Measurements from ENCODE around the gene IFITM2.

IFITM2 gene

DNA sequence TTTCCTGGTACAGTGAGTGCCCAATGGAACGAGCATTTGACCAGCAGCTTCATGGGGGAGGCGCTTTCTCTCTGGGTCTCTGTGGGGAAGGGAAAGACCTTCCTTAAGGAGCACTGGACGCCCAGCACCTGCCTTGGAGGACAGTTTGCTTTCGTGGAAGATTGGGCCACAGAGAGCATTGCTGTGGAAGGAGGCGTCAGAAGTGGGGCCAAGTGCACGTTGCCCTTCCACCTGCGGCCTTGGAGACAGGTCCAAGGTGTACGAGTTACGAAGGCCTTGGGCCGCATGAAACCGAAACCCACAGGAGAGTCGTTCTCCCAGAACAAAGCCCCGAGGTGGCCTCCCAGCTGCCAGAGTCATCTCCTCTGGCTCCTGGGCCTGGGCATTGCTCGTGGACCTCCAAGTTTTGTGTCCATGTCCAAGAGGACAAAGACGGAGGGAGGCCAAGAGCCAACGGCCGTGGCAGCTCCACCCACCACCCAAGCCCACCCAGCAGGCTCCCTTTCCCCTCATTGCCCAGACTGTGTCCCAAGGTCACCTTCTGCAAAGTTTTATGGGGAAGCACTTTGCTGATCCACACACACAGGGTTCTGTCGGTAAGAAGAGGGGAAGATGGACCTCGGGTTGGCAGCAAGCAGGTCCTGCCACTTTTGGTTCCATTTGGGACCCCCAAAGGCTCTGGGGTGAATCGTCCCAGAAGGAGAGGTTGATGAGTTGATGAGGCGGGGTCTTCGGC lies 35.3 kb upstream of the IFITM2 start:
- no peak overlapping the region for H3K9ac ChIP-seq (ENCODE audit: low read depth, low read length, poor library complexity, severe bottlenecking)
- peaks cover 5% of the 10 kb centered on the region; the same call in 1 of the 2 replicates for H3F3A ChIP-seq (ENCODE audit: low read depth)
- peaks cover 23% of the 10 kb centered on the region for H3K4me1 ChIP-seq (ENCODE audit: insufficient read depth, low read length, poor library complexity, severe bottlenecking)
- TF ChIP-seq, protein P1, sequence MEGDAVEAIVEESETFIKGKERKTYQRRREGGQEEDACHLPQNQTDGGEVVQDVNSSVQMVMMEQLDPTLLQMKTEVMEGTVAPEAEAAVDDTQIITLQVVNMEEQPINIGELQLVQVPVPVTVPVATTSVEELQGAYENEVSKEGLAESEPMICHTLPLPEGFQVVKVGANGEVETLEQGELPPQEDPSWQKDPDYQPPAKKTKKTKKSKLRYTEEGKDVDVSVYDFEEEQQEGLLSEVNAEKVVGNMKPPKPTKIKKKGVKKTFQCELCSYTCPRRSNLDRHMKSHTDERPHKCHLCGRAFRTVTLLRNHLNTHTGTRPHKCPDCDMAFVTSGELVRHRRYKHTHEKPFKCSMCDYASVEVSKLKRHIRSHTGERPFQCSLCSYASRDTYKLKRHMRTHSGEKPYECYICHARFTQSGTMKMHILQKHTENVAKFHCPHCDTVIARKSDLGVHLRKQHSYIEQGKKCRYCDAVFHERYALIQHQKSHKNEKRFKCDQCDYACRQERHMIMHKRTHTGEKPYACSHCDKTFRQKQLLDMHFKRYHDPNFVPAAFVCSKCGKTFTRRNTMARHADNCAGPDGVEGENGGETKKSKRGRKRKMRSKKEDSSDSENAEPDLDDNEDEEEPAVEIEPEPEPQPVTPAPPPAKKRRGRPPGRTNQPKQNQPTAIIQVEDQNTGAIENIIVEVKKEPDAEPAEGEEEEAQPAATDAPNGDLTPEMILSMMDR (conservative IDR thresholded peaks at IDR 0.05; ENCODE audit: low read length), result no peak
- TF ChIP-seq EZH2phosphoT487 (IDR thresholded peaks at IDR 0.05; ENCODE audit: borderline replicate concordance), result no peak
- H3K9me3 ChIP-seq (ENCODE audit: insufficient read depth, low read depth, low read length), result no peaks in the 10 kb centered on the region
- H3K79me2 ChIP-seq (ENCODE audit: insufficient read depth, low read length), result peaks cover 6% of the 10 kb centered on the region; the same call in 1 of the 2 replicates
- no peaks in the 10 kb centered on the region for H4K20me1 ChIP-seq (ENCODE audit: insufficient read depth, low read length, poor library complexity, severe bottlenecking)
- H3K9me2 ChIP-seq (replicated peaks; ENCODE audit: low read depth, low read length), result no peaks in the 10 kb centered on the region
- H3K4me3 ChIP-seq (ENCODE audit: low read length, poor library complexity, severe bottlenecking), result no peak overlapping the region
- no peak overlapping the region for H3K4me2 ChIP-seq (ENCODE audit: low read depth, low read length, poor library complexity, severe bottlenecking)
- H3K36me3 ChIP-seq (ENCODE audit: insufficient read depth, low read length), result no peaks in the 10 kb centered on the region
- no peaks in the 10 kb centered on the region for H3K27me3 ChIP-seq (ENCODE audit: insufficient read depth, low read length, poor library complexity, severe bottlenecking)
- no peak overlapping the region for H2AFZ ChIP-seq (ENCODE audit: low read length)

DNA sequence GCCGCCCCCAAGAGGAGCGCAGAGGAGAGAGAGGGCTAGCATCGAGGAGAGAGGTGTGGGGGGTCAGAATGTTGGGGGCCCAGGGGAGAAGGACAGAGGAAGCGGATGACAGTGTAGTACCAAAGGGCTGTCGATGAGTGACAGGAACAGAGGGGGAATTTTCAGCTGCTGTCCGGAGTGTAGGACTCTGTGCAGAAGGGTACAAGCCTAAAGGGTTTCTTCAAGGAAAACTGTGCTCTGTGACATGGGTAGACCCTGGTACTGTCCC lies 34.8 kb upstream of the IFITM2 start:
- no peaks in the 10 kb centered on the region for H3K9me3 ChIP-seq (ENCODE audit: insufficient read depth, low read depth, low read length)
- no peaks in the 10 kb centered on the region for H4K20me1 ChIP-seq (ENCODE audit: insufficient read depth, low read length, poor library complexity, severe bottlenecking)
- H3K9me2 ChIP-seq (replicated peaks; ENCODE audit: low read depth, low read length), result no peaks in the 10 kb centered on the region
- H3K79me2 ChIP-seq (ENCODE audit: insufficient read depth, low read length), result peaks cover 5% of the 10 kb centered on the region; the same call in 1 of the 2 replicates
- H2AFZ ChIP-seq (ENCODE audit: low read length), result no peak overlapping the region
- no peaks in the 10 kb centered on the region for H3K27me3 ChIP-seq (ENCODE audit: insufficient read depth, low read length, poor library complexity, severe bottlenecking)
- H3F3A ChIP-seq (ENCODE audit: low read depth), result peaks cover 5% of the 10 kb centered on the region; the same call in 1 of the 2 replicates
- no peaks in the 10 kb centered on the region for H3K36me3 ChIP-seq (ENCODE audit: insufficient read depth, low read length)
- TF ChIP-seq, protein P1 (conservative IDR thresholded peaks at IDR 0.05; ENCODE audit: low read length), result no peak
- no peak for TF ChIP-seq EZH2phosphoT487 (IDR thresholded peaks at IDR 0.05; ENCODE audit: borderline replicate concordance)
- peaks cover 19% of the 10 kb centered on the region for H3K4me1 ChIP-seq (ENCODE audit: insufficient read depth, low read length, poor library complexity, severe bottlenecking)
- no peak overlapping the region for H3K4me3 ChIP-seq (ENCODE audit: low read length, poor library complexity, severe bottlenecking)
- no peak overlapping the region for H3K4me2 ChIP-seq (ENCODE audit: low read depth, low read length, poor library complexity, severe bottlenecking)
- H3K9ac ChIP-seq (ENCODE audit: low read depth, low read length, poor library complexity, severe bottlenecking), result no peak overlapping the region

DNA sequence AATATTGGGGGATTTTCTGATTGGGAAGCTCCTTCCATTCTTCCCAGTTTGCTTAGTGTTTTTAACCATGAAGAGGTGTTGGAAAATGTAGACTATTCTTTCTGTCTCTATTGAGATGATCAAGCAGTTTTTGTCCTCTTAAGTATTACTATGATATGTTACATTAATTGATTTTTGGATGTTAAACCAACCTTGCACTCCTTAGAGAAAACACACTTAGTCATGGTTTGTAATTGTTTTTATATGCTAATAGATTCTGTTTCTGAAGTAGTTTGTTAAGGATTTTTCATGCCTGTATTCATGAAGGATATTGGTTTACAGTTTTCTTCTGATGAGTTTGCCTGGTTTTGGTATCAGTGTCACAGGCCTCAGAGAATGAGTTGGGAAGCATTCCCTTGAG lies 31.4 kb upstream of the IFITM2 start:
- no peaks in the 10 kb centered on the region for H3F3A ChIP-seq (ENCODE audit: low read depth)

More for the DNA sequence above, 31.4 kb upstream of the IFITM2 start:
- Histone ChIP-seq H3K4me3 (ENCODE audit: low read length, poor library complexity, severe bottlenecking) (no peak overlapping the region), H3K4me1 (ENCODE audit: insufficient read depth, low read length, poor library complexity, severe bottlenecking) (no peaks in the 10 kb centered on the region), H2AFZ (ENCODE audit: low read length) (no peak overlapping the region), H3K36me3 (ENCODE audit: insufficient read depth, low read length) (no peaks in the 10 kb centered on the region), H3K9ac (ENCODE audit: low read depth, low read length, poor library complexity, severe bottlenecking) (no peak overlapping the region), H4K20me1 (ENCODE audit: insufficient read depth, low read length, poor library complexity, severe bottlenecking) (no peaks in the 10 kb centered on the region), H3K27me3 (ENCODE audit: insufficient read depth, low read length, poor library complexity, severe bottlenecking) (no peaks in the 10 kb centered on the region), H3K9me2 (replicated peaks; ENCODE audit: low read depth, low read length) (no peaks in the 10 kb centered on the region), H3K79me2 (ENCODE audit: insufficient read depth, low read length) (no peaks in the 10 kb centered on the region), H3K9me3 (ENCODE audit: insufficient read depth, low read depth, low read length) (no peaks in the 10 kb centered on the region), H3K4me2 (ENCODE audit: low read depth, low read length, poor library complexity, severe bottlenecking) (no peak overlapping the region)
- TF ChIP-seq EZH2phosphoT487 (IDR thresholded peaks at IDR 0.05; ENCODE audit: borderline replicate concordance), result no peak
